SK-N-SH treated with all-trans-retinoic acid at 6 μM for 48 hours (cell line): Measurements from ENCODE around the gene OTUD5.
A peak's percentile ranks its signal among the peaks of the same experiment; 100 is the strongest.

Experiments
- ATAC-seq: fragments of 200-7000 bp; cut with Tn5 transposase; 3 replicates; pipeline ENCODE4 v1.9.1; 2020; ENCODE audit warnings: mild to moderate bottlenecking, moderate library complexity
- ARNTL ChIP-seq: fragments of 450-650 bp; formaldehyde crosslinking; IDR thresholded peaks from 2 replicates; pipeline ENCODE4 v1.5.0; 2020; ENCODE audit warnings: low read depth, mild to moderate bottlenecking, moderate library complexity, borderline replicate concordance
- BACH2 ChIP-seq: fragments of 250-450 bp; sonication (Bioruptor Pico); IDR thresholded peaks from 2 replicates; pipeline ENCODE4 v1.9.0; 2021; ENCODE audit warnings: mild to moderate bottlenecking, borderline replicate concordance
- ESRRG ChIP-seq: fragments of 250-450 bp; sonication (Bioruptor Pico); IDR thresholded peaks from 2 replicates; pipeline ENCODE4 v1.6.1; 2021; ENCODE audit warnings: mild to moderate bottlenecking
- GLIS3 ChIP-seq: fragments of 250-450 bp; sonication (Bioruptor Pico); IDR thresholded peaks from 2 replicates; pipeline ENCODE4 v1.5.0; 2020; ENCODE audit warnings: mild to moderate bottlenecking, moderate library complexity
- OSR1 ChIP-seq: fragments of 250-450 bp; sonication (Bioruptor Pico); IDR thresholded peaks from 2 replicates; pipeline ENCODE4 v1.8.0; 2022; ENCODE audit warnings: moderate library complexity, mild to moderate bottlenecking, inconsistent platforms
- PPARA ChIP-seq: fragments of 250-450 bp; sonication (Bioruptor Pico); IDR thresholded peaks from 2 replicates; pipeline ENCODE4 v1.5.0; 2020; ENCODE audit warnings: mild to moderate bottlenecking, borderline replicate concordance
- RARB ChIP-seq: fragments of 250-450 bp; sonication (Bioruptor Pico); IDR thresholded peaks from 2 replicates; pipeline ENCODE4 v1.8.0; 2021; ENCODE audit warnings: mild to moderate bottlenecking, moderate library complexity
- SNAI2 ChIP-seq: fragments of 250-450 bp; sonication (Bioruptor Pico); IDR thresholded peaks from 2 replicates; pipeline ENCODE4 v1.5.0; 2020; ENCODE audit warnings: mild to moderate bottlenecking, moderate library complexity
- TOX ChIP-seq: fragments of 250-450 bp; sonication (Bioruptor Pico); IDR thresholded peaks from 2 replicates; pipeline ENCODE4 v1.8.0; 2021; ENCODE audit warnings: mild to moderate bottlenecking, moderate library complexity, borderline replicate concordance
- ZC3H10 ChIP-seq: fragments of 250-450 bp; sonication (Bioruptor Pico); IDR thresholded peaks from 2 replicates; pipeline ENCODE4 v1.5.1; 2021; ENCODE audit warnings: mild to moderate bottlenecking, moderate library complexity
- ZFP3 ChIP-seq: fragments of 250-450 bp; sonication (Bioruptor Pico); IDR thresholded peaks from 2 replicates; pipeline ENCODE4 v1.5.0; 2020; ENCODE audit warnings: mild to moderate bottlenecking, moderate library complexity
- ZNF565 ChIP-seq: fragments of 450-650 bp; formaldehyde crosslinking; conservative IDR thresholded peaks from 2 replicates; pipeline ENCODE4 v1.5.0; 2020; ENCODE audit warnings: low read depth, mild to moderate bottlenecking, moderate library complexity
- ZNF70 ChIP-seq: fragments of 450-650 bp; formaldehyde crosslinking; IDR thresholded peaks from 2 replicates; pipeline ENCODE4 v1.5.0; 2020; ENCODE audit warnings: mild to moderate bottlenecking, moderate library complexity
- ZNF8 ChIP-seq: fragments of 450-650 bp; formaldehyde crosslinking; IDR thresholded peaks from 2 replicates; pipeline ENCODE4 v1.5.0; 2020; ENCODE audit warnings: mild to moderate bottlenecking, moderate library complexity
- TF ChIP-seq, protein P1 (sequence below): fragments of 250-450 bp; sonication (Bioruptor Pico); IDR thresholded peaks from 2 replicates; pipeline ENCODE4 v1.8.0; 2020; ENCODE audit warnings: mild to moderate bottlenecking, moderate library complexity, borderline replicate concordance
- TF ChIP-seq, protein P2 (sequence below): fragments of 250-450 bp; sonication (Bioruptor Pico); IDR thresholded peaks from 2 replicates; pipeline ENCODE4 v1.8.0; 2021; ENCODE audit warnings: low read depth, mild to moderate bottlenecking, moderate library complexity, borderline replicate concordance
- TF ChIP-seq, protein P3 (sequence below): fragments of 250-450 bp; sonication (Bioruptor Pico); IDR thresholded peaks from 2 replicates; pipeline ENCODE4 v1.5.1; 2021; ENCODE audit warnings: mild to moderate bottlenecking, moderate library complexity
- TF ChIP-seq, protein P4 (sequence below): fragments of 250-450 bp; sonication (Bioruptor Pico); IDR thresholded peaks from 2 replicates; pipeline ENCODE4 v1.5.1; 2020; ENCODE audit warnings: low read depth, mild to moderate bottlenecking, moderate library complexity

The OTUD5 gene

DNA sequence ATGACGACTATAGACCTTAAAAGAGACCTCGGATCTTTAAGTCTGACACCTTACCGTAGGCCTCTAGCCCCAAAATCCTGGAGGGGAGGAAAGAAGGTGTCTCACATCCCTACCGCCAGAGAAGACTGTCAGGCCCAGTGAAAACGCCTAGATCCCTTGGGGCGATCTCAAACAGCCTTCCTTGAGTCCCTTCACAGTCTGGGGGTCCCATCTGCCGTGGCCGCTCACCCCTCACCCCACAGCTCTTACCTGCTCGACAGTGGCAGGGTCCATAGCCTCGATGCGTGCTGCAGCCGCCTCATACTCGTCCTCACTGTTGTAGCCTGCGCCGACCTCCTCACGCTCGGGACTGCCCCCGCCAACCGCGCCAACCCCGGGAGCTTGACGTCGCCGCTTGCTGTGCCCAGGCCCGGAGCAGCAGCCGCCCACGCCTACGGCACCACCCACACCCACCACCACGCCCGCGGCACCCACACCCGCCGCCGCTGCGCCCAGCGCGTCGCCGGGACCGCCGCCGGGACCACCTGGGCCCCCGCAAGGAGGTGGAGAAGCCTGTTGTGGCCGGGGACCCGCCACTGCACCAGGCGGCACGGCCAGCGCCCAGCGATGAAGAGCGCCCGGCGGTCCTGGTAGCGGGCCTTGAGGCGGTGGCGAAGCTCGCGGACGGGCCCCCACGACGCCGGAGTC, 536 bp downstream of the OTUD5 start:
- TF ChIP-seq ZFP3 (CRISPR knock-in tag) = 0 out of 2 replicates have a peak, but pooled peaks have one; percentile 29
- TF ChIP-seq ARNTL (CRISPR knock-in tag) = no peak
- ATAC-seq = no peak

DNA sequence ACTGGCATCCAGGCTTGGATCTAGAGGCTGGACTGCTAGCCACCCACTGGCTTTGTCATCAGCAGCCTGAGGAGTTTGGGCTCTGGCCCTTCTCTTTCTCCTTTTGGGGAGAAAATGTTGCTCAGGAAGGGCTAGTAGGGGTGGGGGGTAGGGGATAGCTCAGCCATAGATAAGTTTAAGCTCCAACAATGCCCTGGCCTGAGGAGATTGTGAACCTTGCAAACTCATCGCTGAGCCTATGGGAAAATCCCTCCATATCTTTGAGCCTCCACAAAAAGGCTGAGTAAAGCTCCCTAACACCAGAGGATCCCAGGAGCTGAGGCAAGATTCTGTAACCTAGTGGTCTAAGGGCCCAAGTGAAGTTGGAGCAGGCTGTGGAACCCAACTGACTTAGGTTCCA, 8.8 kb downstream of the OTUD5 start:
- TF ChIP-seq ARNTL (CRISPR knock-in tag) = no peak
- TF ChIP-seq, protein P1, sequence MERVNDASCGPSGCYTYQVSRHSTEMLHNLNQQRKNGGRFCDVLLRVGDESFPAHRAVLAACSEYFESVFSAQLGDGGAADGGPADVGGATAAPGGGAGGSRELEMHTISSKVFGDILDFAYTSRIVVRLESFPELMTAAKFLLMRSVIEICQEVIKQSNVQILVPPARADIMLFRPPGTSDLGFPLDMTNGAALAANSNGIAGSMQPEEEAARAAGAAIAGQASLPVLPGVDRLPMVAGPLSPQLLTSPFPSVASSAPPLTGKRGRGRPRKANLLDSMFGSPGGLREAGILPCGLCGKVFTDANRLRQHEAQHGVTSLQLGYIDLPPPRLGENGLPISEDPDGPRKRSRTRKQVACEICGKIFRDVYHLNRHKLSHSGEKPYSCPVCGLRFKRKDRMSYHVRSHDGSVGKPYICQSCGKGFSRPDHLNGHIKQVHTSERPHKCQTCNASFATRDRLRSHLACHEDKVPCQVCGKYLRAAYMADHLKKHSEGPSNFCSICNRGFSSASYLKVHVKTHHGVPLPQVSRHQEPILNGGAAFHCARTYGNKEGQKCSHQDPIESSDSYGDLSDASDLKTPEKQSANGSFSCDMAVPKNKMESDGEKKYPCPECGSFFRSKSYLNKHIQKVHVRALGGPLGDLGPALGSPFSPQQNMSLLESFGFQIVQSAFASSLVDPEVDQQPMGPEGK = no peak
- no peak for TF ChIP-seq RARB (CRISPR knock-in tag)
- no peak for TF ChIP-seq SNAI2 (CRISPR knock-in tag)
- TF ChIP-seq, protein P2, sequence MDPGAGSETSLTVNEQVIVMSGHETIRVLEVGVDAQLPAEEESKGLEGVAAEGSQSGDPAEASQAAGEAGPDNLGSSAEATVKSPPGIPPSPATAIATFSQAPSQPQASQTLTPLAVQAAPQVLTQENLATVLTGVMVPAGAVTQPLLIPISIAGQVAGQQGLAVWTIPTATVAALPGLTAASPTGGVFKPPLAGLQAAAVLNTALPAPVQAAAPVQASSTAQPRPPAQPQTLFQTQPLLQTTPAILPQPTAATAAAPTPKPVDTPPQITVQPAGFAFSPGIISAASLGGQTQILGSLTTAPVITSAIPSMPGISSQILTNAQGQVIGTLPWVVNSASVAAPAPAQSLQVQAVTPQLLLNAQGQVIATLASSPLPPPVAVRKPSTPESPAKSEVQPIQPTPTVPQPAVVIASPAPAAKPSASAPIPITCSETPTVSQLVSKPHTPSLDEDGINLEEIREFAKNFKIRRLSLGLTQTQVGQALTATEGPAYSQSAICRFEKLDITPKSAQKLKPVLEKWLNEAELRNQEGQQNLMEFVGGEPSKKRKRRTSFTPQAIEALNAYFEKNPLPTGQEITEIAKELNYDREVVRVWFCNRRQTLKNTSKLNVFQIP (CRISPR knock-in tag) = no peak
- no peak for TF ChIP-seq ZNF565 (CRISPR knock-in tag)
- no peak for TF ChIP-seq ZC3H10 (CRISPR knock-in tag)
- TF ChIP-seq TOX (CRISPR knock-in tag) = no peak
- TF ChIP-seq ZNF70 (CRISPR knock-in tag) = no peak
- TF ChIP-seq ZFP3 (CRISPR knock-in tag) = no peak
- TF ChIP-seq OSR1 (CRISPR knock-in tag) = no peak
- ATAC-seq = no peak

DNA sequence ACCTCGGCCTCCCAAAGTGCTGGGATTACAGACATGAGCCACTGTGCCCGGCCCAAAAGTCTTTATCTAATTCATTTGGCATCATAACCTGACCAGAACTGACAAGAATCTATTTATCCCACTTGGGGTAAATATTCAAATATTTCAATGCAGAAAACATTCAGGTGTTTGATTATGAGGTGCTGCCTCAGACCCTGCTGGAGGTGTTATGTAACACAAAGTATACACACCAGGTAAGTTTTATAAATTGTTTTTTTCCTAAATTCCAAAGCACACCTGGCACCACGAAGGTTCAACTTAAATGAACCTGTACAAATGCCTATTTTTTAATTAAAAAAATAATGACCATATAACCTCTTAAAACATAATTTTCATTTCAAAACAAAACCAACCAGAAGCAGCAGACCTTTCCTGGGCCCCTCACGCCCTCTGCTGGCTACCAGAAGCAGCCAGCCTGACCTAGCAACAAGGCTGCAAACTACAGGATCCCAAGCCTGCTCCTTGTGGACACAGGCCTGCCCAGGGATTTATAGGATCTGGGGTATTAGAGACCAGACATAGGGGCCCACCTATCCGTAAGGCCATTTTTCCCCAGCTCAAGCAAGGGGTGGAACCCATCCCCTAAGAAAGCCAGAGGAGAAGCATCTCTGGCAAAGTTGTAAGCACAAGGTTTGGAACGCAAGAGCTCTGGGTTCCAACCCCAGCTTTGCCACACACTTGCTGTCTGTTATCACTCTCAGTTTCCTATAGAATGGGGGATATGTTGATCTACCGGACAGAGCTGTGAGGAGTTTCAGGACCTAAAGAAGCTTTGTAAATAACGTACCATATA, 11.7 kb downstream of the OTUD5 start:
- TF ChIP-seq, protein P3, sequence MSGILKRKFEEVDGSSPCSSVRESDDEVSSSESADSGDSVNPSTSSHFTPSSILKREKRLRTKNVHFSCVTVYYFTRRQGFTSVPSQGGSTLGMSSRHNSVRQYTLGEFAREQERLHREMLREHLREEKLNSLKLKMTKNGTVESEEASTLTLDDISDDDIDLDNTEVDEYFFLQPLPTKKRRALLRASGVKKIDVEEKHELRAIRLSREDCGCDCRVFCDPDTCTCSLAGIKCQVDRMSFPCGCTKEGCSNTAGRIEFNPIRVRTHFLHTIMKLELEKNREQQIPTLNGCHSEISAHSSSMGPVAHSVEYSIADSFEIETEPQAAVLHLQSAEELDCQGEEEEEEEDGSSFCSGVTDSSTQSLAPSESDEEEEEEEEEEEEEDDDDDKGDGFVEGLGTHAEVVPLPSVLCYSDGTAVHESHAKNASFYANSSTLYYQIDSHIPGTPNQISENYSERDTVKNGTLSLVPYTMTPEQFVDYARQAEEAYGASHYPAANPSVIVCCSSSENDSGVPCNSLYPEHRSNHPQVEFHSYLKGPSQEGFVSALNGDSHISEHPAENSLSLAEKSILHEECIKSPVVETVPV (CRISPR knock-in tag) = no peak
- no peak for TF ChIP-seq ZFP3 (CRISPR knock-in tag)
- TF ChIP-seq, protein P2 (CRISPR knock-in tag) = no peak
- no peak for TF ChIP-seq ARNTL (CRISPR knock-in tag)
- TF ChIP-seq, protein P4, sequence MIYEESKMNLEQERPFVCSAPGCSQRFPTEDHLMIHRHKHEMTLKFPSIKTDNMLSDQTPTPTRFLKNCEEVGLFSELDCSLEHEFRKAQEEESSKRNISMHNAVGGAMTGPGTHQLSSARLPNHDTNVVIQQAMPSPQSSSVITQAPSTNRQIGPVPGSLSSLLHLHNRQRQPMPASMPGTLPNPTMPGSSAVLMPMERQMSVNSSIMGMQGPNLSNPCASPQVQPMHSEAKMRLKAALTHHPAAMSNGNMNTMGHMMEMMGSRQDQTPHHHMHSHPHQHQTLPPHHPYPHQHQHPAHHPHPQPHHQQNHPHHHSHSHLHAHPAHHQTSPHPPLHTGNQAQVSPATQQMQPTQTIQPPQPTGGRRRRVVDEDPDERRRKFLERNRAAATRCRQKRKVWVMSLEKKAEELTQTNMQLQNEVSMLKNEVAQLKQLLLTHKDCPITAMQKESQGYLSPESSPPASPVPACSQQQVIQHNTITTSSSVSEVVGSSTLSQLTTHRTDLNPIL (CRISPR knock-in tag) = no peak
- TF ChIP-seq ESRRG (CRISPR knock-in tag) = no peak
- no peak for TF ChIP-seq TOX (CRISPR knock-in tag)
- no peak for TF ChIP-seq RARB (CRISPR knock-in tag)
- ATAC-seq = peak; percentile 98

DNA sequence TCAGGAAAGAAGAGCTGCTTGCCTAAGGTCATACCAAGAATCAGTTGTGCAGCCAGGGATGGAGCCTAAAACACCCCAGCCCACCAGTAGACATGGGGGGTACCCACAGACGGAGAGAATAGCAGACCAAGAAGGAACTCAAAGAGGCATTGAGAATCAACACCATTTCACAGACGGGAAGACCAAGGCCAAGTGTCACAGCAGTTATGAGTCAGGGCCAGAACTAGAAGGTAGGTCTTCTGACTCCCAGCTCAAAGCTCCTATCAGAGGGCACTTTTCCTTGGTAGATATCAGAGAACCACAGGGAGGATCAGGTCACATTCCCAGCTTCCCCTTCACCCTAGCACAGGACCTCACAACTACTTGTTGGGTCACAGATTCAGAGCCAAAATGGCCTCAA, 14.5 kb downstream of the OTUD5 start:
- no peak for ATAC-seq
- TF ChIP-seq ZFP3 (CRISPR knock-in tag) (no peak), ZNF8 (CRISPR knock-in tag) (no peak), ZNF70 (CRISPR knock-in tag) (no peak), OSR1 (CRISPR knock-in tag) (no peak), BACH2 (no peak), PPARA (CRISPR knock-in tag) (no peak), ESRRG (CRISPR knock-in tag) (no peak), ZC3H10 (CRISPR knock-in tag) (no peak), SNAI2 (CRISPR knock-in tag) (no peak), GLIS3 (CRISPR knock-in tag) (no peak), ZNF565 (CRISPR knock-in tag) (no peak)
- TF ChIP-seq, protein P2 (CRISPR knock-in tag) = no peak
- TF ChIP-seq, protein P3 (CRISPR knock-in tag) = no peak
- TF ChIP-seq, protein P1 = no peak
